Ishikawa (cell line): Measurements from ENCODE around the gene FAM222A.

Source experiments
- EGR1 ChIP-seq: IDR thresholded peaks from 2 replicates; pipeline ENCODE4 v1.6.1; 2012
- EP300 ChIP-seq: IDR thresholded peaks from 2 replicates; pipeline ENCODE4 v1.6.1; 2012; ENCODE audit warnings: borderline replicate concordance
- RAD21 ChIP-seq: IDR thresholded peaks from 2 replicates; pipeline ENCODE4 v1.6.1; 2012; ENCODE audit warnings: low read depth
- TCF12 ChIP-seq: IDR thresholded peaks from 2 replicates; pipeline ENCODE4 v1.6.1; 2012; ENCODE audit warnings: low read depth
- TF ChIP-seq, protein P1 (sequence below): IDR thresholded peaks from 2 replicates; pipeline ENCODE4 v1.6.1; 2012; ENCODE audit warnings: low read depth, mild to moderate bottlenecking
- TF ChIP-seq, protein P2 (sequence below): IDR thresholded peaks from 2 replicates; pipeline ENCODE4 v1.6.1; 2012
- TF ChIP-seq, protein P3 (sequence below): IDR thresholded peaks from 2 replicates; pipeline ENCODE4 v1.6.1; 2012

DNA sequence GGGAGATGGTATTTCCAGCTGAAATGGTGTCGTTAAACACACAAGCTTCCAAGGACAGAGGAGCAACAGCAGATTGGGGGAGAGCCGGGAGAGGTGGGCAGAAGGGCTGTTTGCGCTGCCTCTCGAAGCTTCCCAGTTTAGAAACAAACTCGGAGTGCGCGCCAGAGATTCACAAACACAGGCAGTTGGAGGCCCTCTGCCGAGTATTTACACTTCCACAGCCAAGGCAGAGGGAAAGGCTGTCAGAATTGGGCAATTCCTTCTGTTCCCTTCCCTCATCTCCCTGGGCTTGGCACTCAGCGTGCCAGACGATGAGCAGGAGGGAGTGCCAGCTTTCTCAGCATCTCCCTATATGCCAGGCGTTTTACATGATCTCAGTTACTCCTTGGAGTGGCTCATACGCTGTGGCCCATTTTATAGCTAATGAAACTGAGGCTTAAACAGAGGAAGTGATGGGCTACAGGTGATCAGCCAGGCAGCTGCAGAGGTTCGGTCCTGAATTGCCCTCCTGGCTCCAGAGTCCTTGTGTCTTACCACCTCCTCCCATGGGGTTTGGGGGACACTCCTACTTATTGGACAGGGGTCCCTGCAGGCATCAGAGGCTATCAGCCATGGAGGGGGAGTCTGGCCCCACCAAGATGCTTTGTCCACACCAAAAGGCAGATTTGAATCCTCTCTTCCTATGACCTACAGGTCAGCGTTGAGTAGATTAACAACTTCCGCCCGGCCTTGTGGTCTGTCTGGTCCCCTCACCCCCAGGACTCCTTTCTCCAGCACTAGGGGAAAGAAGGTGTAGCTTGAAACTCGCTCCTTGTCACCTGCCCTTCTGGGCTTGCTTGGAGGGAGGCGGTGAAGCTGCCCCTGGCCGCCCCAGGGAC is 3.1 kb downstream of the FAM222A start:
- TF ChIP-seq, protein P1, sequence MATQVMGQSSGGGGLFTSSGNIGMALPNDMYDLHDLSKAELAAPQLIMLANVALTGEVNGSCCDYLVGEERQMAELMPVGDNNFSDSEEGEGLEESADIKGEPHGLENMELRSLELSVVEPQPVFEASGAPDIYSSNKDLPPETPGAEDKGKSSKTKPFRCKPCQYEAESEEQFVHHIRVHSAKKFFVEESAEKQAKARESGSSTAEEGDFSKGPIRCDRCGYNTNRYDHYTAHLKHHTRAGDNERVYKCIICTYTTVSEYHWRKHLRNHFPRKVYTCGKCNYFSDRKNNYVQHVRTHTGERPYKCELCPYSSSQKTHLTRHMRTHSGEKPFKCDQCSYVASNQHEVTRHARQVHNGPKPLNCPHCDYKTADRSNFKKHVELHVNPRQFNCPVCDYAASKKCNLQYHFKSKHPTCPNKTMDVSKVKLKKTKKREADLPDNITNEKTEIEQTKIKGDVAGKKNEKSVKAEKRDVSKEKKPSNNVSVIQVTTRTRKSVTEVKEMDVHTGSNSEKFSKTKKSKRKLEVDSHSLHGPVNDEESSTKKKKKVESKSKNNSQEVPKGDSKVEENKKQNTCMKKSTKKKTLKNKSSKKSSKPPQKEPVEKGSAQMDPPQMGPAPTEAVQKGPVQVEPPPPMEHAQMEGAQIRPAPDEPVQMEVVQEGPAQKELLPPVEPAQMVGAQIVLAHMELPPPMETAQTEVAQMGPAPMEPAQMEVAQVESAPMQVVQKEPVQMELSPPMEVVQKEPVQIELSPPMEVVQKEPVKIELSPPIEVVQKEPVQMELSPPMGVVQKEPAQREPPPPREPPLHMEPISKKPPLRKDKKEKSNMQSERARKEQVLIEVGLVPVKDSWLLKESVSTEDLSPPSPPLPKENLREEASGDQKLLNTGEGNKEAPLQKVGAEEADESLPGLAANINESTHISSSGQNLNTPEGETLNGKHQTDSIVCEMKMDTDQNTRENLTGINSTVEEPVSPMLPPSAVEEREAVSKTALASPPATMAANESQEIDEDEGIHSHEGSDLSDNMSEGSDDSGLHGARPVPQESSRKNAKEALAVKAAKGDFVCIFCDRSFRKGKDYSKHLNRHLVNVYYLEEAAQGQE = no peak
- TF ChIP-seq EGR1 (no peak), EP300 (no peak), RAD21 (no peak), TCF12 (no peak)
- TF ChIP-seq, protein P2, sequence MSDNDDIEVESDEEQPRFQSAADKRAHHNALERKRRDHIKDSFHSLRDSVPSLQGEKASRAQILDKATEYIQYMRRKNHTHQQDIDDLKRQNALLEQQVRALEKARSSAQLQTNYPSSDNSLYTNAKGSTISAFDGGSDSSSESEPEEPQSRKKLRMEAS = no peak
- TF ChIP-seq, protein P3, sequence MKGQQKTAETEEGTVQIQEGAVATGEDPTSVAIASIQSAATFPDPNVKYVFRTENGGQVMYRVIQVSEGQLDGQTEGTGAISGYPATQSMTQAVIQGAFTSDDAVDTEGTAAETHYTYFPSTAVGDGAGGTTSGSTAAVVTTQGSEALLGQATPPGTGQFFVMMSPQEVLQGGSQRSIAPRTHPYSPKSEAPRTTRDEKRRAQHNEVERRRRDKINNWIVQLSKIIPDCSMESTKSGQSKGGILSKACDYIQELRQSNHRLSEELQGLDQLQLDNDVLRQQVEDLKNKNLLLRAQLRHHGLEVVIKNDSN = no peak
